T-helper 2 cell treated with Interferon-gamma antibody and Interleukin-4, amounts not matched to agents 5 μg/mL and 100 μg/mL, for 36 hours (primary cell): ENCODE results near the gene NDST1.
A peak's percentile ranks its signal among the peaks of the same experiment; 100 is the strongest.

Experiments
- DNase-seq: peaks from one replicate; pipeline ENCODE4 v3.0.0; 2021; ENCODE audit warnings: low spot score
- H3K27ac Mint-ChIP-seq: one replicate; pipeline ENCODE4 v1.8.0; 2021; ENCODE audit warnings: mild to moderate bottlenecking, mixed read lengths
- H3K27me3 Mint-ChIP-seq: one replicate; pipeline ENCODE4 v1.8.0; 2021; ENCODE audit warnings: low read depth, mixed read lengths
- H3K36me3 Mint-ChIP-seq: one replicate; pipeline ENCODE4 v1.8.0; 2021; ENCODE audit warnings: low read depth, mixed read lengths
- H3K4me1 Mint-ChIP-seq: one replicate; pipeline ENCODE4 v1.8.0; 2021; ENCODE audit warnings: low read depth, mixed read lengths
- H3K4me3 Mint-ChIP-seq: one replicate; pipeline ENCODE4 v1.8.0; 2022; ENCODE audit warnings: mild to moderate bottlenecking, moderate library complexity, mixed read lengths
- H3K9me3 Mint-ChIP-seq: one replicate; pipeline ENCODE4 v1.8.0; 2021; ENCODE audit warnings: mixed read lengths

NDST1 gene

DNA sequence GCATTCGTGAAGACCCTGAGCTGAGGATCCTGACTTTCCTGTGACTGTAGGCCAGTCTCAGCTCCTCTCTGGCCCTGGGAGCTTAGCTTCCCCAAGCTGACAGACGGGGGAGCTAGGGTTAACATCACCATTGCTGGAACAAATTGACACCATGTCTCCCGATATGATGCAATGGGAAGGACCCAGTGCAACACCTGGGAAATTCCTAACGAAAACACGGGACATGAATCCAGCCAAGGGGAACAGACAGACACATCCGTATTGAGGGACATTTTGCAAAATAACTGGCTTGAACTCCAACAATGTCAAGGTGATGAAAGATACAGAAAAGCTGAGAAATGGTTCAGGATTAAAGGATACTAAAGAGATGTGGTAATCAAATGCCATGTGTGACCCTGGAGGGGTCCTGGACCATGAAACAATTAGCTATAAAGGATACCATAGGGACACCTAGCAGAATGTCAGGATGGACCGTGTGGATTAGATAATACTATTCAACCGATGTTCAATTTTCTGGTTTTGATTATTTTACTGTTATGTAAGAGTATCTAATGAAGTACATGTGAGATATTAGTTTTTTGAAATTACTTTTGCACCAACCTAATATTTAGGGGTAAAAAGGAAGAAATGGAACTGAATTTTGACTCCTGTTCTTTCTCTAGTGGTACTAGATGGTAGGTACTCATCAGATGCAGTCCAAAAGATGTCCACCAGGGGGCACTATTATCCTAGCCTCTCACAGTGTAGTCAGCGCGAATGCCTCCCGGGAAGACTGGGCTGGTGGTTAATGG, 52.7 kb downstream of the NDST1 start:
- peaks cover 5% of the 10 kb centered on the region for H3K4me1 Mint-ChIP-seq
- no peaks in the 10 kb centered on the region for H3K36me3 Mint-ChIP-seq
- H3K27me3 Mint-ChIP-seq, result peaks cover 5% of the 10 kb centered on the region
- no peaks in the 10 kb centered on the region for H3K9me3 Mint-ChIP-seq
- no peak overlapping the region for H3K4me3 Mint-ChIP-seq
- peak; percentile 65 for DNase-seq
- no peak overlapping the region for H3K27ac Mint-ChIP-seq

DNA sequence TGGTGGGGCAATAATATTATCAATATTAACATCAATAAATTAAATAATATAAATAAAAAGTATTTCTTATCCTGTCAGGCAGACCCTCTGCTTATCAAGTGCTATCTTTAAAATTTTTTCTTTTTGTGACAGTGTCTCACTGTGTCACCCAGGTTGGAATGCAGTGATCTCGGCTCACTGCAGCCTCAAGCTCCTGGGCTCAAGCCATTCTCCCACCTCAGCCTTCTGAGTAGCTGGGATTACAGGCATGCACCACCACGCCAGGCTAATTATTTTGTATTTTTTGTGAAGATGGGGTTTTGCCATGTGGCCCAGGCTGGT, 53.2 kb downstream of the NDST1 start:
- Mint-ChIP-seq H3K36me3 (no peaks in the 10 kb centered on the region), H3K27ac (no peak overlapping the region), H3K4me1 (peaks cover 5% of the 10 kb centered on the region), H3K27me3 (peaks cover 5% of the 10 kb centered on the region), H3K4me3 (no peak overlapping the region), H3K9me3 (no peaks in the 10 kb centered on the region)
- no peak for DNase-seq

DNA sequence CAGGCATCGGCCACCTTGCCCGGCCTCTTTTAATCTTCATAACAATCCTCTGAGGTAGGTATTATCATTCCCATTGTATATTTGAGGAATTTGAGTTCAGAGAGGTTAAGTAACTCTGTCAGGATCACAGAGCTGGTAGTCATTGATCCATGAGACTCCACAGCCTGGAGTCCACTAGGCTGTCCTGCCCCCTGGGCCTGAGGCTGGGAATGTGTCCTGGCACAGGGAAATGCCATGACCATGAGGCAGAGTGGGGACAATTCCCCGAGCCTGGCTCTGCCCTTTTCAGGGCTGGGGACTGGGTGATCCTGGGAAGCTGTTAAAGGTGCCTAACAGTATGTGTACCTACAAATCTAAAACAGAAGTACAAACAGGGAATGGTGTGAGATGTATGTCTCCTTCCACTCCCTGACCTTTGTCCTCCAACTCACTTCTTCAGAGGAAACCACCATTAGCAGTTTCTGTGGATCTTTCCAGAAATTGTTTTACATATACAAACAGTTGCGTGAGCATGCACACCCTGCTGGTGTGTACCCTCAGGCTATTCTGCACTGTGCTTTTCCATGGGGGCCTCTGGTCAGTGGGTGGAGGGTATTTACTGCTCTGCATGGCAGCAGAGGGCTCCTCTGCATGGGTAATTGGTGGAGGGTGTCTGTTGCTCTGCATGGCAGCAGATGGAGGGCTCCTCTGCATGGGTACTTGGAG, 53.8 kb downstream of the NDST1 start:
- Mint-ChIP-seq H3K4me3 (no peak overlapping the region), H3K4me1 (peaks cover 5% of the 10 kb centered on the region), H3K36me3 (no peaks in the 10 kb centered on the region), H3K27ac (no peak overlapping the region), H3K27me3 (peaks cover 5% of the 10 kb centered on the region), H3K9me3 (no peaks in the 10 kb centered on the region)
- DNase-seq, result no peak

DNA sequence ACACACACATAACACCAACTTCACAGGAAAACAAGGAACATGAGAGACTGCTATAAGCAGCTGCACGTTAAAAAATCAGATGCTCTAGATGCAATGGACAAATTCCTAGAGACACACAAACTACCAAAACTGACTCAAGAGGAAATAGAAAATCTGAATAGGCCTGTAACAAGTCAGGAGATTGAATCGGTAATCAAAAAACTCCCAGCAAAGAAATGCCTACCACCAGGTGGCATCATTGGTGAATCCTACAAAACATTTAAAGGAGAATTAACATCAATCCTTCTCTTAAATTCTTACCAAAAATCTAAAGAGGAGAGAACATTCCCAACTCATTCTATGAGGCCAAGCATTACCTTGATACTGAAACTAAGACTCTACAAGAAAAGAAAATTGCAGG, 54.9 kb downstream of the NDST1 start:
- H3K27ac Mint-ChIP-seq, result no peak overlapping the region
- no peak for DNase-seq
- peaks cover 5% of the 10 kb centered on the region for H3K4me1 Mint-ChIP-seq
- peaks cover 5% of the 10 kb centered on the region for H3K27me3 Mint-ChIP-seq
- H3K36me3 Mint-ChIP-seq, result no peaks in the 10 kb centered on the region
- H3K9me3 Mint-ChIP-seq, result no peaks in the 10 kb centered on the region
- H3K4me3 Mint-ChIP-seq, result no peak overlapping the region

DNA sequence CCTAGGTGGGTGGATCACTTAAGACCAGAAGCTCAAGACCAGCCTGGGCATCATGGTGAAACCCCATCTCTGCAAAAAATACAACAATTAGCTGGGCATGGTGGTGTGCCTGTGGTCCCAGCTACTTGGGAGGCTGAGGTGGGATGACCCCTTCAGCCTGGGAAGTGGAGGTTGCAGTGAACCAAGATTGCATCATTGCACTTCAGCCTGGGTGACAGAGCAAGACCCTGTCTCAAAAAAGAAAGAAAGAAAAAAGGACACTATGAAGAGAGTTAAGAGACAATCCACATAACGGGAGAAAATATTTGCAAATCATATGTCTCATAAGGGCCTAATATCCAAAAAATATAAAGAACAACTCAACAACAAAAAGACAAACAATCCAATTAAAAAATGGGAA, 57.9 kb downstream of the NDST1 start:
- Mint-ChIP-seq H3K27ac (no peak overlapping the region), H3K4me3 (no peak overlapping the region), H3K27me3 (peaks cover 5% of the 10 kb centered on the region), H3K4me1 (peaks cover 5% of the 10 kb centered on the region), H3K9me3 (no peaks in the 10 kb centered on the region), H3K36me3 (no peaks in the 10 kb centered on the region)
- DNase-seq, result no peak

DNA sequence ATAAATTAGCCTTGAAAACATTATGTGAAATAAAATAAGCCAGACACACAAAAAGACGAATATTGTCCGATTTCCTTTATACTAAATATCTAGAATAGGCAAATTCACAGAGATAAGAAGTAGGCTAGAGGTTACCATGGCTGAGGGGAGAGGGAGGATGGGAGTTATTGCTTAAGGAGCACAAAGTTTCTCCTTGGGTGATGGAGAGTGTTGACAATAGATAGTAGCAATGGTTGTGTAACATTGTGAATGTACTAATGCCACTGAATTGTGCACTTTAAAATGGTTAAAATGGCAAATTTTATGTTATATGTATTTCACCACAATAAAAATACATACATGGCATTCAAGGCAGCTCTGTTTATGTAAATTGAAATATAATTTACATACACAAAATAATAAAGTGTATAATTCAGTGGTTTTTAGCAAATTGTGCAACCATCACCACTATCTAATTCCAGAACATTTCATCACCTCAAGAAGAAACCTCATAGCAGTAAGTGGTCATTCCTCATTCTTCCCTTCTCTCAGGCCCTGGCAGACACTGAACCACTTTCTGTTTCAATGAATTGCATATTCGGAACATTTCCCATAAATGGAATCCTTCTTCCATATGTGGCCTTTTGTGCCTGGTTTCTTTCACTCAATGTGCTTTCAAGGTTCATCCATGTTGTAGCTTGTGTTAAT, 59.2 kb downstream of the NDST1 start:
- Mint-ChIP-seq H3K4me3 (no peak overlapping the region), H3K36me3 (no peaks in the 10 kb centered on the region), H3K27ac (no peak overlapping the region), H3K9me3 (no peaks in the 10 kb centered on the region), H3K4me1 (peaks cover 5% of the 10 kb centered on the region), H3K27me3 (peaks cover 5% of the 10 kb centered on the region)
- no peak for DNase-seq

DNA sequence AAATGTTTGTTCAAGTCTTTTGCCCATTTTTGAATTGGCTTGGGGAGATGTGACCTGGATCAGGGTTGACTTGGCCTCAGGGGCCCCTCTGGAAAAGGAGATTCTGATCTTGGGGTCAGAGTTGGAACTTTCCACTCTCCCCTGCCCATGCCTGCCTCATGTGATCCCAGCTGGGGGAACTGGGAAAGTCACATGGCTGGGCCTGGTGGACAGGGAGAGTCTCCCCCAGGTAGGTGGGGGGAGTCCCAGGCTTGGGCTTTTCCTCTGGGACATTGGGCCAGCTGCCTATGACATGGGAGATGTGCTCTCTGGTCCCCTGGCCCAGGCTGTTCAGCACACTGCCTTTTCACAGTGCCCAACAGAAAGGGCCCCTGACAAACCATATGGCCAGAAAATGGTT, 60.7 kb downstream of the NDST1 start:
- H3K36me3 Mint-ChIP-seq, result no peaks in the 10 kb centered on the region
- H3K4me3 Mint-ChIP-seq, result no peak overlapping the region
- no peaks in the 10 kb centered on the region for H3K4me1 Mint-ChIP-seq
- no peak for DNase-seq
- H3K27me3 Mint-ChIP-seq, result peaks cover 2% of the 10 kb centered on the region
- no peaks in the 10 kb centered on the region for H3K9me3 Mint-ChIP-seq
- H3K27ac Mint-ChIP-seq, result no peak overlapping the region

DNA sequence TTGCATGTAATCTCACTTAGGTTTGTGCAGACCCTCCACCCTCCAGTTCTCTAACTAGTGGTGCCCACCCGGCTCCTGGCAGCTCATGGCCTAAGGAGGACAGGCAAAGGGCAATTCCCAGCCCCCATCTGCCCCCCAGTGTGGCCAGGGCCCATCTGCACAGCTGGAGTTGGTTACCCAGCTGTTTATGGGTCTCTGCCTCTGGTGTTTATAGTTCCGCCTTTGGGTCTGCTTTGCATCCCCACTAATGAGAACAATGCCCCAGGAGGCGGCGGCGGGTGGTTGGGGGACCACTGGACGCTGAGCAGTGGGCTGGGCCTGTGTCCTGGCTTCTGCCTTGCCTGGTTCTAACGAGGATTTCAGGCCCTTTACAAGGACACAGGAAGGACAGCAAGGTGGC, 62.4 kb downstream of the NDST1 start:
- no peak for DNase-seq
- Mint-ChIP-seq H3K4me3 (no peak overlapping the region), H3K27me3 (no peaks in the 10 kb centered on the region)

DNA sequence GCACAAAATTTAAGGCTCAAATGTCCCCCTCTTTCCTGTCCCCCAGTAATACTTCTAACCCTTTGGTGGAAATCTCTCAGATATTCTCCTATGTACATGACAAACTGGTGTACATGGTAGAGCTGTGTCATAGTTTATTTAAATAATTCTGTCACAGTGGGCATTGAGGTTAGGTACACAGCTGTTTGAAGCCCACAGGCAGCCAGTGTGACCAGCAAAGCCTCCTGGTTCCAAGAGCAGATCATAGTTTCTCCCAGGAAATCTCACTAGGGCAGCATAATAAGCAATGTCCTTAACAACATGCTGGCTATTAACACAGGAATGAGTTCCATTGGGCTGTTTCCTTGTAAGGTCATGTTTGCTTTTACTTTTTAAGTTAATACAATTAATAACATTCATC, 63.9 kb downstream of the NDST1 start:
- H3K4me3 Mint-ChIP-seq, result no peak overlapping the region
- H3K36me3 Mint-ChIP-seq, result no peaks in the 10 kb centered on the region
- H3K27ac Mint-ChIP-seq, result no peak overlapping the region
- H3K4me1 Mint-ChIP-seq, result no peaks in the 10 kb centered on the region
- no peaks in the 10 kb centered on the region for H3K9me3 Mint-ChIP-seq
- H3K27me3 Mint-ChIP-seq, result no peaks in the 10 kb centered on the region
- DNase-seq, result no peak

More for the DNA sequence above, 62.4 kb downstream of the NDST1 start:
- H3K9me3 Mint-ChIP-seq, result no peaks in the 10 kb centered on the region
- no peaks in the 10 kb centered on the region for H3K4me1 Mint-ChIP-seq
- no peaks in the 10 kb centered on the region for H3K36me3 Mint-ChIP-seq
- no peak overlapping the region for H3K27ac Mint-ChIP-seq

DNA sequence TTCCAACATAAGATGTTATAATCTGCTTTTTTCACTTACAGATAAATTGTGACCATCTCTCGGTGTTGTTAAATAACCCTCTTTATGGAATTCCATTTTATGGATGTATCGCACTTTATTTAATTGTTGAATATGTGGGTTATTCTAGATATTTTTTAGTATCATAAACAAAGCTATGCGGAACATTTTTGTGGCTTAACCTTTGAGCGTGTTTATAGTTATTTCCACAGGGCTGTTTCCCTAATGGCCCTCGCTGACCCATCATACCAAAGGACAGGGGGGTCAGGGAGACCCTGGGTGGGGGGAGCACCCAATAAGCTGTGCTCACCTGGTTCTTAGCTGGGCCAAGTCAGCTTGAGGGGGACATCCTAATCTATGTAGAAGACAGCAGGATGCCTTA, 65.3 kb downstream of the NDST1 start:
- no peak overlapping the region for H3K27ac Mint-ChIP-seq
- no peak for DNase-seq

DNA sequence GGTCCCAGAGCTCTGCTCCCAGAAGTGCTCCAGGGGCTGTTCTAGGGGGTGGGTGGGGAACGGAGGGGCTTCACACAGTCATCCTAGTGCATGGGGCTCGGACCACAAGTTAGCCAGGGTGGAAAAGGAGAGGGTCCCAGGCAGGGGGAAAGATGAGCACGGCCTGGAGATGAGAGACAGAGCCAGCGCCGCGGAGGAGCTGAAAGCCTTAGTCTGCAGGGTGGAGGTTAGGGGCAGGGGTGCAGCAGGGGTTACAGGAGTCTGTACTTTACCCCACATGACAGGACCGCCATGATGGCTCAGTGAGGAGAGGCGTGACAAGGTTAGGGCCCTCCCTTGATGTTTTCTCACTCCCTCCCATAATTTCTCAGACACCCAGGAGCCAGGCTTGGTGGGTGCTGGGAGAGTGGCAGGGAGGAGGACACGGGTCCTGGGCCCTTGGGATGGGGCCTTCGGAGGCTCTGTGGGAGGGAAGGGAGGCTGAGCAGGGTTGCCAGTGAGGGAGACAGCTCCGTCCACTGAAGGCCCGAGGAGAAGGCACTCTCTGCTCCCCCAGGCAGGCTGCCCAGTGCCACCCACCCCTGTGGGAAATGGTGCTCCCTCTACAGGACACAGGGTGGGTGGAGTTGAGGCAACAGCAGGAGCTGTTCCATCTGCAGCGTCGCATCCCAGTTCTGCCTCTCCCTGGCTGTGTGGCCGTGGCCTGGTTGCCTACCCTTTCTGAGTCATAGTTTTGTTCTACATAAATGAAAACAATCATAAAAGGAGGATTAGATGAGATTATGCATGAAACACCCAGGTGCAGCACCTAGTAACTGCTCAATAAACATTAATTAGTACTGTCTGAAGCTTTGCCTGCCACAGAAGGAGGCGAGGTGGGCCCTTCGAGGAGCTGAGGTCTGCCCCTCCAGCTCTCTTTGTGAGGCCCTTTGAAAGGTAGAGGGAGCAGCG, 66.2 kb downstream of the NDST1 start:
- H3K36me3 Mint-ChIP-seq, result no peaks in the 10 kb centered on the region
- H3K9me3 Mint-ChIP-seq, result no peaks in the 10 kb centered on the region
- H3K27ac Mint-ChIP-seq, result no peak overlapping the region
- no peak for DNase-seq
- no peaks in the 10 kb centered on the region for H3K27me3 Mint-ChIP-seq
- no peaks in the 10 kb centered on the region for H3K4me1 Mint-ChIP-seq
- H3K4me3 Mint-ChIP-seq, result no peak overlapping the region

More for the DNA sequence above, 65.3 kb downstream of the NDST1 start:
- H3K27me3 Mint-ChIP-seq, result no peaks in the 10 kb centered on the region
- H3K4me1 Mint-ChIP-seq, result no peaks in the 10 kb centered on the region
- no peaks in the 10 kb centered on the region for H3K9me3 Mint-ChIP-seq
- H3K36me3 Mint-ChIP-seq, result no peaks in the 10 kb centered on the region
- H3K4me3 Mint-ChIP-seq, result no peak overlapping the region

DNA sequence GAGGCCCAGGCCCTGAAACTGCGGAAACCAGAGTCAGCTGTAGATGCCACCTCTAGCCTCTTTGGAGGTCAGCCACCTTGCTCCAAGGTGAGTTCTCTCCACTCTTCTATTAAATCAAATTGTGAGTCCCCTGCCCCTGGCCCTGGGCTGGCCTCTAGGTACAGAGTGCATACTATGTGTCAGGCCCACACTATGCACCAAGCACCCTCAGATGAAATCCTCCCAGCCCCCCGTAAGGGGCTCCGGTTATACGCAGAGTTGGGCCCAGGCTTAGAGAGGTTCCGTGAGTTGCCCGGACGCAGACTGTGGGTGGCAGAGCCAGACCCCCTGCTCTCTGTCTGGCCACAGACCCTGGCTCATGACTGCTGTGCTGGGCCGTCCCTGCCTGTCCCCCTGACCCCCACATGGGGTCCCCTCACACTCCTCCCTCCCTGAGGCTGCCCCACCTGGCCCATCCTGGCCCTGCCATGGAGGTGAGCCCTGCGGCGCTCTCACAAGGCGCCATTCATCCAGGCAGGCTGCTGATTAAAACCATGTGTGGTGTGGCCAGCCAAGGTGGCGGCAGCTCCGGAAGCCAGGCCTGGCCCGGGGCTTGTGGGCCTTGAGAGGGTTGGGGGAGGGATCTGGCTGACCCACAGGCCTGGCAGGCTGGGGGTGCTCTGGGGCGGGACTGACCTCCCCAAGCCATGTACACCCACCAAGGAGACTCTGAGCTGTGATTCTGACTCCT, 67.1 kb downstream of the NDST1 start:
- Mint-ChIP-seq H3K4me3 (no peak overlapping the region), H3K27ac (no peak overlapping the region), H3K4me1 (no peaks in the 10 kb centered on the region), H3K36me3 (no peaks in the 10 kb centered on the region), H3K27me3 (no peaks in the 10 kb centered on the region), H3K9me3 (no peaks in the 10 kb centered on the region)
- no peak for DNase-seq

DNA sequence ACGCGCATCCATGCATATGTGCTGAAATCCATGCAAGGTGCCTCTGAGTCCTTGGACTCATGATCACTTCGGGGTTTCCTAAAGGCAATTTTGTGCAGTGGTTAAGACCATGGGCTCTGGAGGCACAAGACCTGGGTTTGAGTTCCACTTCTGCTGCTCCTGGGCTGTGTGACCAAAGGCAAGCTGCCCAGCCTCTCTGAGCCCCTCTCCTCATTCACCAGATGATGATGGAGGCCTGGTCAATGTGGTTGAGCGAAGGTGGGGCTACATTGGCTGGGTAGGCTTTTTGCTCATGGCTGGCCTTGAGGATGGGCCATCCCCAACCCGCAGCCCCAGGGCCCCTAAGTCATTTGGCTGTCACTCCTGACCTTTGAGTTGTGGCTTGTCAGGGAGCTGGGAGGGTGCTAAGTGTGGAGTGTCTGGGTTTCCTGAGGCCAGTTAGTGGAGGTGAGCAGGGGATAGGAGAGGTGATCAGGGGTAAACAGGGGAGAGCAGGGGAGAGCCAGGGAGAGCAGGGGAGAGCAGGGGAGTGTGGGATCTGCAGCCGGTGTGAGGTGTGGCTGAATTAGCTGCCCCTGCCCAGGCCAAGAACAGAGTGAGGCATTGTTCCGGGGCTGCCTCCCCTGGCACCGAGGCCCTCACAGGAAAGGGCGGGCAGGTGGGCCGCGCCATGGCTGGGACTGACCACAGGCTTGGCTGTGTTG, 68.0 kb downstream of the NDST1 start:
- H3K27ac Mint-ChIP-seq, result no peak overlapping the region
- H3K4me3 Mint-ChIP-seq, result no peak overlapping the region

More for the DNA sequence above, 68.0 kb downstream of the NDST1 start:
- DNase-seq, result no peak
- Mint-ChIP-seq H3K27me3 (no peaks in the 10 kb centered on the region), H3K36me3 (no peaks in the 10 kb centered on the region), H3K4me1 (no peaks in the 10 kb centered on the region), H3K9me3 (no peaks in the 10 kb centered on the region)
